Measurements from ENCODE around the gene RPS2.

The RPS2 gene

GRCh38 chr16:1961651-1962067 is 3.0 kb downstream of the RPS2 start:
- H2BK120ac ChIP-seq (ENCODE audit: insufficient read depth, low read length, poor library complexity): no peak overlapping the region
- peaks cover 25% of the 10 kb centered on the region for H3K79me2 ChIP-seq (ENCODE audit: control insufficient read depth, insufficient read depth, low read length, poor library complexity)
- no peak overlapping the region for H2AK5ac ChIP-seq (ENCODE audit: low read length)
- no peaks in the 10 kb centered on the region for H3K9me3 ChIP-seq (ENCODE audit: insufficient read depth, low read depth, low read length)
- no peak overlapping the region for H4K12ac ChIP-seq (ENCODE audit: low read depth, low read length)
- peaks cover 6 to 15% of the 10 kb centered on the region in 2 experiments for H3K4me1 ChIP-seq (ENCODE audit: control insufficient read depth in 1 of 2, insufficient read depth in 2 of 2, low read length in 2 of 2)
- H3K23ac ChIP-seq (ENCODE audit: low read length): no peak overlapping the region
- no peak overlapping the region for H4K91ac ChIP-seq (ENCODE audit: low read depth, low read length)
- no peak overlapping the region for H3K4me2 ChIP-seq (ENCODE audit: low read length)
- no peak overlapping the region for H3K18ac ChIP-seq (ENCODE audit: low read length)
- no peak overlapping the region for H3K14ac ChIP-seq (ENCODE audit: low read length)
- H3K4me3 ChIP-seq (ENCODE audit: low read depth, low read length): no peak overlapping the region
- H3K79me1 ChIP-seq (ENCODE audit: low read length): peaks cover 16% of the 10 kb centered on the region
- H3K4ac ChIP-seq (ENCODE audit: low read depth, low read length): no peak overlapping the region
- H2AFZ ChIP-seq (ENCODE audit: insufficient read depth, low read length, poor library complexity): no peak overlapping the region
- no peak overlapping the region for H3K9ac ChIP-seq (ENCODE audit: low read length)
- peaks cover 23 to 28% of the 10 kb centered on the region in 2 experiments for H3K36me3 ChIP-seq (ENCODE audit: control insufficient read depth in 1 of 2, insufficient read depth in 2 of 2, low read length in 2 of 2)
- no peak overlapping the region for H4K8ac ChIP-seq (ENCODE audit: low read depth, low read length)
- H3K27ac ChIP-seq (ENCODE audit: low read depth, low read length): no peak overlapping the region
- WGBS (ENCODE audit: extremely low coverage, insufficient coverage, insufficient read length): no CpG with 5 or more reads among the region's 6 CpGs
- H3K27me3 ChIP-seq (ENCODE audit: insufficient read depth, low read length): no peaks in the 10 kb centered on the region
- no peak overlapping the region for H2BK12ac ChIP-seq (ENCODE audit: low read length)
- DNase-seq: no peak
- H2BK5ac ChIP-seq (ENCODE audit: low read depth, low read length, poor library complexity): no peak overlapping the region

- Histone ChIP-seq H2BK5ac (ENCODE audit: low read depth, low read length, poor library complexity) (no peak overlapping the region), H3K4ac (ENCODE audit: low read depth, low read length) (no peak overlapping the region), H3K27ac (ENCODE audit: low read depth, low read length) (no peak overlapping the region), H3K4me2 (ENCODE audit: low read length) (peak overlapping the region; percentile 95), H3K79me2 (ENCODE audit: control insufficient read depth, insufficient read depth, low read length, poor library complexity) (peaks cover 25% of the 10 kb centered on the region), H3K9me3 (ENCODE audit: insufficient read depth, low read depth, low read length) (no peaks in the 10 kb centered on the region), H3K23ac (ENCODE audit: low read length) (no peak overlapping the region), H3K4me1 (ENCODE audit: control insufficient read depth in 1 of 2, insufficient read depth in 2 of 2, low read length in 2 of 2) (peaks cover 5 to 15% of the 10 kb centered on the region in 2 experiments), H3K36me3 (ENCODE audit: control insufficient read depth in 1 of 2, insufficient read depth in 2 of 2, low read length in 2 of 2) (peaks cover 23 to 28% of the 10 kb centered on the region in 2 experiments), H3K9ac (ENCODE audit: low read length) (no peak overlapping the region), H3K18ac (ENCODE audit: low read length) (no peak overlapping the region), H3K4me3 (ENCODE audit: low read depth, low read length) (no peak overlapping the region), H4K12ac (ENCODE audit: low read depth, low read length) (no peak overlapping the region), H2BK120ac (ENCODE audit: insufficient read depth, low read length, poor library complexity) (no peak overlapping the region), H4K8ac (ENCODE audit: low read depth, low read length) (no peak overlapping the region), H2AK5ac (ENCODE audit: low read length) (no peak overlapping the region), H2AFZ (ENCODE audit: insufficient read depth, low read length, poor library complexity) (no peak overlapping the region), H4K91ac (ENCODE audit: low read depth, low read length) (no peak overlapping the region), H3K27me3 (ENCODE audit: insufficient read depth, low read length) (no peaks in the 10 kb centered on the region), H2BK12ac (ENCODE audit: low read length) (no peak overlapping the region), H3K14ac (ENCODE audit: low read length) (no peak overlapping the region), H3K79me1 (ENCODE audit: low read length) (peaks cover 16% of the 10 kb centered on the region)
- no CpG with 5 or more reads among the region's 20 CpGs for WGBS (ENCODE audit: extremely low coverage, insufficient coverage, insufficient read length)
- peak; percentile 40 to 56 for DNase-seq
These were observed 3.7 kb downstream of the RPS2 start for GRCh38 chr16:1960665-1961630.

- peak within 1 kb of the TSS; percentile 82 for H4K12ac ChIP-seq (ENCODE audit: low read depth, low read length)
- H2BK120ac ChIP-seq (ENCODE audit: insufficient read depth, low read length, poor library complexity): peak within 1 kb of the TSS; percentile 17
- peak within 1 kb of the TSS; percentile 100 for H4K8ac ChIP-seq (ENCODE audit: low read depth, low read length)
- H3K9me3 ChIP-seq (ENCODE audit: insufficient read depth, low read depth, low read length): no peaks in the 10 kb centered on the region
- H3K4me1 ChIP-seq (ENCODE audit: control insufficient read depth in 1 of 2, insufficient read depth in 2 of 2, low read length in 2 of 2): peaks cover 0 to 10% of the 10 kb centered on the region in 2 experiments
- H2BK5ac ChIP-seq (ENCODE audit: low read depth, low read length, poor library complexity): peak within 1 kb of the TSS; percentile 8
- H2AFZ ChIP-seq (ENCODE audit: insufficient read depth, low read length, poor library complexity): peak within 1 kb of the TSS; percentile 99
- H3K27ac ChIP-seq (ENCODE audit: low read depth, low read length): no peak within 1 kb of the TSS
- H2AK5ac ChIP-seq (ENCODE audit: low read length): peak within 1 kb of the TSS; percentile 49
- H4K91ac ChIP-seq (ENCODE audit: low read depth, low read length): peak within 1 kb of the TSS; percentile 81
- H2BK12ac ChIP-seq (ENCODE audit: low read length): peak within 1 kb of the TSS; percentile 20
- H3K9ac ChIP-seq (ENCODE audit: low read length): peak within 1 kb of the TSS; percentile 99
- no peak within 1 kb of the TSS for H3K23ac ChIP-seq (ENCODE audit: low read length)
- H3K4me2 ChIP-seq (ENCODE audit: low read length): peak within 1 kb of the TSS; percentile 95
- H3K18ac ChIP-seq (ENCODE audit: low read length): peak within 1 kb of the TSS; percentile 93
- WGBS (ENCODE audit: extremely low coverage, insufficient coverage, insufficient read length): no CpG with 5 or more reads among the region's 79 CpGs
- peak within 1 kb of the TSS; percentile 78 for H3K14ac ChIP-seq (ENCODE audit: low read length)
- H3K4me3 ChIP-seq (ENCODE audit: low read depth, low read length): peak within 1 kb of the TSS; percentile 99
- peaks cover 10% of the 10 kb centered on the region for H3K79me1 ChIP-seq (ENCODE audit: low read length)
- peak within 1 kb of the TSS; percentile 59 for H3K4ac ChIP-seq (ENCODE audit: low read depth, low read length)
- H3K79me2 ChIP-seq (ENCODE audit: control insufficient read depth, insufficient read depth, low read length, poor library complexity): peaks cover 18% of the 10 kb centered on the region
- H3K27me3 ChIP-seq (ENCODE audit: insufficient read depth, low read length): no peaks in the 10 kb centered on the region
- H3K36me3 ChIP-seq (ENCODE audit: control insufficient read depth in 1 of 2, insufficient read depth in 2 of 2, low read length in 2 of 2): peaks cover 23 to 28% of the 10 kb centered on the region in 2 experiments
- DNase-seq: peak; percentile 89 to 97
These were observed 5.2 kb downstream of the RPS2 start, which contains the start of gene NDUFB10 for GRCh38 chr16:1959269-1960039. Gene NDUFB10, plus strand, starts transcription at chr16:1959538. Its CDS starts 87 bp downstream, at chr16:1959625.

- Histone ChIP-seq H3K36me3 (ENCODE audit: control insufficient read depth in 1 of 2, insufficient read depth in 2 of 2, low read length in 2 of 2) (peaks cover 21 to 27% of the 10 kb centered on the region in 2 experiments), H4K91ac (ENCODE audit: low read depth, low read length) (peak overlapping the region; percentile 40), H3K9me3 (ENCODE audit: insufficient read depth, low read depth, low read length) (no peaks in the 10 kb centered on the region), H3K4me3 (ENCODE audit: low read depth, low read length) (no peak overlapping the region), H3K79me1 (ENCODE audit: low read length) (peaks cover 8% of the 10 kb centered on the region), H3K27ac (ENCODE audit: low read depth, low read length) (no peak overlapping the region), H3K27me3 (ENCODE audit: insufficient read depth, low read length) (no peaks in the 10 kb centered on the region), H2AK5ac (ENCODE audit: low read length) (peak overlapping the region; percentile 11), H2AFZ (ENCODE audit: insufficient read depth, low read length, poor library complexity) (peak overlapping the region; percentile 89), H3K14ac (ENCODE audit: low read length) (no peak overlapping the region), H3K9ac (ENCODE audit: low read length) (peak overlapping the region; percentile 75), H3K4me2 (ENCODE audit: low read length) (peak overlapping the region; percentile 95), H3K79me2 (ENCODE audit: control insufficient read depth, insufficient read depth, low read length, poor library complexity) (peaks cover 11% of the 10 kb centered on the region), H2BK5ac (ENCODE audit: low read depth, low read length, poor library complexity) (no peak overlapping the region), H3K23ac (ENCODE audit: low read length) (no peak overlapping the region), H4K8ac (ENCODE audit: low read depth, low read length) (peak overlapping the region; percentile 78), H3K18ac (ENCODE audit: low read length) (no peak overlapping the region), H2BK120ac (ENCODE audit: insufficient read depth, low read length, poor library complexity) (peak overlapping the region; percentile 17), H3K4ac (ENCODE audit: low read depth, low read length) (peak overlapping the region; percentile 53), H4K12ac (ENCODE audit: low read depth, low read length) (peak overlapping the region; percentile 71), H3K4me1 (ENCODE audit: control insufficient read depth in 1 of 2, insufficient read depth in 2 of 2, low read length in 2 of 2) (peaks cover 0 to 10% of the 10 kb centered on the region in 2 experiments), H2BK12ac (ENCODE audit: low read length) (peak overlapping the region; percentile 20)
- no CpG with 5 or more reads among the region's 14 CpGs for WGBS (ENCODE audit: extremely low coverage, insufficient coverage, insufficient read length)
- no peak for DNase-seq
These were observed 5.8 kb downstream of the RPS2 start for GRCh38 chr16:1958715-1959268.

All from trophoblast cell (in vitro differentiated cells and primary cell).